Measurements from ENCODE around the gene NT5C1B.

The NT5C1B gene

GRCh38 chr2:18592372-18592771 lies 3.0 kb upstream of the NT5C1B start:
- Mint-ChIP-seq H3K4me1 (ENCODE audit: low read depth in 2 of 2) (peaks cover 0 to 3% of the 10 kb centered on the region in 2 donors), H3K4me3 (no peak overlapping the region), H3K27ac (no peak overlapping the region), H3K36me3 (ENCODE audit: insufficient read depth) (no peaks in the 10 kb centered on the region), H3K27me3 (no peaks in the 10 kb centered on the region), H3K9me3 (no peaks in the 10 kb centered on the region)
- DNase-seq = no peak
- ATAC-seq (replicated peaks) = no peak

- Mint-ChIP-seq H3K4me1 (ENCODE audit: low read depth in 2 of 2) (peaks cover 0 to 4% of the 10 kb centered on the region in 2 donors), H3K27ac (no peak overlapping the region), H3K27me3 (no peaks in the 10 kb centered on the region), H3K36me3 (ENCODE audit: insufficient read depth) (no peaks in the 10 kb centered on the region), H3K4me3 (no peak overlapping the region), H3K9me3 (peaks cover 0 to 3% of the 10 kb centered on the region in 2 donors)
- ATAC-seq (replicated peaks) (no peak), DNase-seq (no peak)
Measured at GRCh38 chr2:18588802-18589201, 567 bp downstream of the NT5C1B start.

GRCh38 chr2:18588049-18588448 lies 1.3 kb downstream of the NT5C1B start:
- Mint-ChIP-seq H3K4me3 (no peak overlapping the region), H3K27ac (no peak overlapping the region), H3K27me3 (no peaks in the 10 kb centered on the region), H3K4me1 (ENCODE audit: low read depth in 2 of 2) (peaks cover 0 to 4% of the 10 kb centered on the region in 2 donors), H3K9me3 (peaks cover 0 to 8% of the 10 kb centered on the region in 2 donors), H3K36me3 (ENCODE audit: insufficient read depth) (no peaks in the 10 kb centered on the region)
- DNase-seq (no peak), ATAC-seq (replicated peaks) (no peak)

- Mint-ChIP-seq H3K9me3 (peaks cover 0 to 8% of the 10 kb centered on the region in 2 donors), H3K4me3 (no peak overlapping the region), H3K27ac (no peak overlapping the region), H3K27me3 (no peaks in the 10 kb centered on the region), H3K36me3 (ENCODE audit: insufficient read depth) (no peaks in the 10 kb centered on the region), H3K4me1 (ENCODE audit: low read depth in 2 of 2) (peaks cover 0 to 4% of the 10 kb centered on the region in 2 donors)
- ATAC-seq (replicated peaks) = no peak
- no peak for DNase-seq
Measured at GRCh38 chr2:18585526-18585925, 3.8 kb downstream of the NT5C1B start.

- Mint-ChIP-seq H3K9me3 (peaks cover 0 to 8% of the 10 kb centered on the region in 2 donors), H3K36me3 (ENCODE audit: insufficient read depth) (no peaks in the 10 kb centered on the region), H3K4me1 (ENCODE audit: low read depth in 2 of 2) (peaks cover 0 to 4% of the 10 kb centered on the region in 2 donors), H3K4me3 (no peak overlapping the region), H3K27ac (no peak overlapping the region), H3K27me3 (no peaks in the 10 kb centered on the region)
- no peak for DNase-seq
- no peak for ATAC-seq (replicated peaks)
Measured at GRCh38 chr2:18584608-18584954, 4.8 kb downstream of the NT5C1B start.

- Mint-ChIP-seq H3K36me3 (ENCODE audit: insufficient read depth) (no peaks in the 10 kb centered on the region), H3K4me1 (ENCODE audit: low read depth in 2 of 2) (peaks cover 0 to 4% of the 10 kb centered on the region in 2 donors), H3K27ac (no peak overlapping the region), H3K4me3 (no peak overlapping the region), H3K9me3 (peaks cover 0 to 8% of the 10 kb centered on the region in 2 donors), H3K27me3 (no peaks in the 10 kb centered on the region)
- no peak for ATAC-seq (replicated peaks)
- DNase-seq = no peak
Measured at GRCh38 chr2:18583905-18584607, 5.3 kb downstream of the NT5C1B start.

- peaks cover 0 to 4% of the 10 kb centered on the region in 2 donors for H3K4me1 Mint-ChIP-seq (ENCODE audit: low read depth in 2 of 2)
- peaks cover 3 to 8% of the 10 kb centered on the region in 2 donors for H3K9me3 Mint-ChIP-seq
- no peak overlapping the region for H3K27ac Mint-ChIP-seq
- DNase-seq = no peak
- no peaks in the 10 kb centered on the region for H3K36me3 Mint-ChIP-seq (ENCODE audit: insufficient read depth)
- ATAC-seq (replicated peaks) = no peak
- no peak overlapping the region for H3K4me3 Mint-ChIP-seq
- H3K27me3 Mint-ChIP-seq = no peaks in the 10 kb centered on the region
Measured at GRCh38 chr2:18580606-18581005, 8.8 kb downstream of the NT5C1B start.

GRCh38 chr2:18578033-18578432 lies 11.3 kb downstream of the NT5C1B start:
- Mint-ChIP-seq H3K4me3 (no peak overlapping the region), H3K4me1 (ENCODE audit: low read depth in 2 of 2) (no peaks in the 10 kb centered on the region), H3K27ac (no peak overlapping the region), H3K36me3 (ENCODE audit: insufficient read depth) (no peaks in the 10 kb centered on the region), H3K27me3 (no peaks in the 10 kb centered on the region), H3K9me3 (peaks cover 0 to 3% of the 10 kb centered on the region in 2 donors)
- no peak for DNase-seq
- ATAC-seq (replicated peaks) = no peak

GRCh38 chr2:18566145-18566769 lies 23.1 kb downstream of the NT5C1B start:
- Mint-ChIP-seq H3K36me3 (ENCODE audit: insufficient read depth) (peaks cover 18% of the 10 kb centered on the region), H3K4me1 (ENCODE audit: low read depth in 2 of 2) (no peaks in the 10 kb centered on the region), H3K27me3 (no peaks in the 10 kb centered on the region), H3K27ac (no peak overlapping the region), H3K4me3 (no peak overlapping the region), H3K9me3 (no peaks in the 10 kb centered on the region)
- DNase-seq = no peak
- ATAC-seq (replicated peaks) = no peak

- ATAC-seq (replicated peaks) (no peak), DNase-seq (no peak)
- Mint-ChIP-seq H3K4me1 (ENCODE audit: low read depth in 2 of 2) (peaks cover 21 to 31% of the 10 kb centered on the region in 2 donors), H3K27ac (peak overlapping the region; percentile 96 to 97), H3K27me3 (no peaks in the 10 kb centered on the region), H3K36me3 (ENCODE audit: insufficient read depth) (peaks cover 15% of the 10 kb centered on the region), H3K9me3 (no peaks in the 10 kb centered on the region), H3K4me3 (peak overlapping the region; percentile 88)
Measured at GRCh38 chr2:18560797-18561085, 28.6 kb downstream of the NT5C1B start.

- ATAC-seq (replicated peaks) (peak; percentile 85), DNase-seq (peak; percentile 88 to 94 (median 92))
- H3K4me1 Mint-ChIP-seq (ENCODE audit: low read depth in 2 of 2) = peaks cover 21 to 31% of the 10 kb centered on the region in 2 donors
- no peaks in the 10 kb centered on the region for H3K27me3 Mint-ChIP-seq
- peak within 1 kb of the TSS; percentile 96 to 97 for H3K27ac Mint-ChIP-seq
- H3K4me3 Mint-ChIP-seq = peak within 1 kb of the TSS; percentile 88
- H3K36me3 Mint-ChIP-seq (ENCODE audit: insufficient read depth) = peaks cover 12% of the 10 kb centered on the region
- no peaks in the 10 kb centered on the region for H3K9me3 Mint-ChIP-seq
Measured at GRCh38 chr2:18560031-18560796, 29.2 kb downstream of the NT5C1B start, which contains the start of gene RDH14. Gene RDH14, minus strand, starts transcription at chr2:18560653. Its CDS starts 81 bp downstream, at chr2:18560572.

- Mint-ChIP-seq H3K27me3 (no peaks in the 10 kb centered on the region), H3K4me1 (ENCODE audit: low read depth in 2 of 2) (peaks cover 21 to 31% of the 10 kb centered on the region in 2 donors), H3K36me3 (ENCODE audit: insufficient read depth) (peaks cover 11% of the 10 kb centered on the region), H3K9me3 (no peaks in the 10 kb centered on the region), H3K4me3 (peak overlapping the region; percentile 88), H3K27ac (peak overlapping the region; percentile 96 to 97)
- DNase-seq (peak in 1 of 3 experiments; percentile 2), ATAC-seq (replicated peaks) (no peak)
Measured at GRCh38 chr2:18559531-18560030, 29.8 kb downstream of the NT5C1B start.

- peak overlapping the region in 1 of 2 donors; percentile 97 for H3K27ac Mint-ChIP-seq
- peaks cover 25 to 36% of the 10 kb centered on the region in 2 donors for H3K4me1 Mint-ChIP-seq (ENCODE audit: low read depth in 2 of 2)
- no peaks in the 10 kb centered on the region for H3K27me3 Mint-ChIP-seq
- peaks cover 19% of the 10 kb centered on the region for H3K36me3 Mint-ChIP-seq (ENCODE audit: insufficient read depth)
- DNase-seq (no peak), ATAC-seq (replicated peaks) (no peak)
- no peaks in the 10 kb centered on the region for H3K9me3 Mint-ChIP-seq
- peak overlapping the region in 1 of 2 donors; percentile 88 for H3K4me3 Mint-ChIP-seq
Measured at GRCh38 chr2:18558458-18558857, 30.9 kb downstream of the NT5C1B start.

All from effector memory CD8-positive, alpha-beta T cell (primary cell).